GM12878 (cell line): ENCODE measurements around the gene TMEM121B. TPM values are rescaled to one million over a fixed set of nuclear protein-coding genes. Genes with fewer than 3 reads are reported as not detected.

Experiments used
- ATAC-seq: fragments of 200-7000 bp; cut with Tn5 transposase; 3 replicates; pipeline ENCODE4 v1.9.1; 2020; ENCODE audit warnings: mild to moderate bottlenecking, moderate library complexity
- BruUV-seq: library from RNA; stranded (reverse); fragments of 400-500 nt; replicated peaks from 2 replicates; lab custom pipeline; 2021; lab: Mats Ljungman, UMichigan
- CTCF ChIA-PET: fragments of 300-600 bp; sonication (Branson Sonifier 250); formaldehyde crosslinking; extraction: SDS; loops from one replicate; lab custom pipeline; 2021; ENCODE audit warnings: inconsistent platforms; lab: Yijun Ruan, JAX
- POLR2A ChIA-PET: fragments of 350-600 bp; formaldehyde crosslinking; extraction: SDS; loops from one replicate; lab custom pipeline; 2021; ENCODE audit warnings: inconsistent platforms; lab: Charles Lee
- RAD21 ChIA-PET: fragments of 300-600 bp; sonication (Branson Sonifier 250); formaldehyde crosslinking; loops from one replicate; lab custom pipeline; 2023; ENCODE audit warnings: antibody characterized with exemption; ENCODE audit not compliant: unreplicated experiment; lab: Charles Lee
- SMC1A ChIA-PET: fragments of 300-600 bp; sonication (Branson Sonifier 250); formaldehyde crosslinking; loops from one replicate; lab custom pipeline; 2023; ENCODE audit not compliant: unreplicated experiment, uncharacterized antibody; lab: Charles Lee
- DNase-seq: peaks from one replicate; pipeline ENCODE4 v3.0.0-alpha.2; 2011; ENCODE audit warnings: low read depth, low spot score
- FAIRE-seq: peaks from 3 replicates; lab custom pipeline; 2011; peaks lifted over from hg19 to GRCh38; lab: Jason Lieb, UNC
- H2AFZ ChIP-seq: 2 replicates; pipeline ENCODE4 v1.6.0; 2011; ENCODE audit warnings: low read depth, low read length, control low read depth; ENCODE audit not compliant: control insufficient read depth
- H3K27ac ChIP-seq: 2 replicates; pipeline ENCODE4 v1.5.1; 2011; ENCODE audit warnings: control low read depth; ENCODE audit not compliant: control insufficient read depth, insufficient read depth
- H3K27me3 ChIP-seq, 2 experiments: replicated peaks in 1 of 2; 2 replicates each; pipeline versions ENCODE4 v1.6.0 to v1.6.1; 2011; ENCODE audit warnings: low read length in 1 of 2; ENCODE audit not compliant: control insufficient read depth in 2 of 2, insufficient read depth in 2 of 2
- H3K36me3 ChIP-seq, 2 experiments: 2 replicates each; pipeline ENCODE4 v1.5.1; 2011; ENCODE audit warnings: low read length in 1 of 2; ENCODE audit not compliant: control insufficient read depth in 2 of 2, insufficient read depth in 2 of 2
- H3K4me1 ChIP-seq: 2 replicates; pipeline ENCODE4 v1.6.1; 2011; ENCODE audit warnings: mild to moderate bottlenecking, low read length, moderate library complexity, mixed read lengths; ENCODE audit not compliant: control insufficient read depth, insufficient read depth
- H3K4me2 ChIP-seq: 2 replicates; pipeline ENCODE4 v1.6.0; 2011; ENCODE audit warnings: control low read depth; ENCODE audit not compliant: control insufficient read depth, insufficient read depth
- H3K4me3 ChIP-seq: fragments of 200-600 bp; sonication (generic); 2 replicates; pipeline ENCODE4 v1.5.1; 2016
- H3K79me2 ChIP-seq: 2 replicates; pipeline ENCODE4 v1.6.0; 2011; ENCODE audit warnings: low read length; ENCODE audit not compliant: control insufficient read depth, insufficient read depth
- H3K9ac ChIP-seq: 2 replicates; pipeline ENCODE4 v1.8.0; 2011; ENCODE audit warnings: low read length, control low read depth, mixed read lengths; ENCODE audit not compliant: control insufficient read depth, insufficient read depth
- H3K9me3 ChIP-seq: replicated peaks from 3 replicates; pipeline ENCODE4 v1.5.1; 2011; ENCODE audit warnings: mild to moderate bottlenecking, low read length; ENCODE audit not compliant: control insufficient read depth, insufficient read depth
- H4K20me1 ChIP-seq: 2 replicates; pipeline ENCODE4 v1.6.0; 2011; ENCODE audit not compliant: control insufficient read depth, insufficient read depth
- CBFB ChIP-seq: IDR thresholded peaks from 2 replicates; pipeline ENCODE4 v1.6.1; 2016; ENCODE audit warnings: antibody characterized with exemption, low read depth
- CTCF ChIP-seq, 3 experiments: IDR thresholded peaks in 2 of 3; conservative IDR thresholded peaks in 1 of 3; 2 replicates each; pipeline ENCODE4 v1.5.1; 2011; ENCODE audit warnings: low read depth in 3 of 3, low read length in 3 of 3, mild to moderate bottlenecking in 3 of 3, control low read depth in 2 of 3, moderate library complexity in 2 of 3, inconsistent platforms in 1 of 3, mixed read lengths in 1 of 3; ENCODE audit not compliant: control insufficient read depth in 2 of 3, insufficient read depth in 1 of 3; ENCODE audit errors: extremely low read depth in 1 of 3
- EZH2 ChIP-seq: IDR thresholded peaks from 2 replicates; pipeline ENCODE4 v1.6.1; 2012; ENCODE audit warnings: low read depth, mild to moderate bottlenecking, control low read depth, inconsistent platforms, low read length, borderline replicate concordance; ENCODE audit not compliant: control insufficient read depth
- RB1 ChIP-seq: fragments of 450-650 bp; formaldehyde crosslinking; IDR thresholded peaks from 2 replicates; pipeline ENCODE4 v1.6.1; 2017; ENCODE audit warnings: mild to moderate bottlenecking, borderline replicate concordance
- ZNF687 ChIP-seq: fragments of 450-650 bp; IDR thresholded peaks from 2 replicates; pipeline ENCODE4 v1.6.1; 2017; ENCODE audit warnings: mild to moderate bottlenecking, moderate library complexity
- WGBS: methylation state at CpG from one replicate; pipeline ENCODE4 v1.1.6; 2016; ENCODE audit warnings: low lambda C conversion rate; ENCODE audit not compliant: insufficient replicate concordance, insufficient coverage; ENCODE audit errors: missing lambda C conversion rate; 5-methylcytosine and 5-hydroxymethylcytosine counted together
- in situ Hi-C: fragments of 300-500 bp; cut with MboI; formaldehyde crosslinking; loops from 9 replicates; pipeline ENCODE4 v1.14.3; 2018; ENCODE audit warnings: mixed read lengths
- intact Hi-C: fragments of 100-400 bp; cut with micrococcal nuclease; formaldehyde crosslinking; loops from one replicate; pipeline ENCODE4 v1.14.2; 2022; ENCODE audit not compliant: unreplicated experiment
- polyA plus RNA-seq, 11 experiments: library from polyadenylated mRNA; depleted of rRNA in 4 of 11; unstranded in 6 of 11; stranded (reverse) in 5 of 11; fragments of >200 nt; fragmentation: Nextera tagmentation in 4 of 11; fragmentation: Illumina TruSeq in 1 of 11; extraction: Ambion mirVana in 4 of 11; extraction: Trizol in 1 of 11; gene quantifications; 1 replicate in 1 of 11; 2 replicates in 10 of 11; pipeline versions ENCODE4 v1.2.1 to v1.2.3, GENCODE V29; 2011 to 2016; ENCODE audit warnings: inconsistent platforms in 2 of 11, missing spikeins in 2 of 11, low read depth in 1 of 11
- total RNA-seq, 4 experiments: library from RNA; depleted of rRNA in 3 of 4; stranded (reverse); fragments of >200 nt in 3 of 4; fragmentation: Illumina TruSeq in 1 of 4; extraction: Trizol in 1 of 4; gene quantifications; 2 replicates each; pipeline versions ENCODE4 v1.2.1 to v1.2.3, GENCODE V29; 2013 to 2021

Gene TMEM121B
- total and polyA plus RNA-seq, 10 of the 15 experiments (the other 5 are each of a cell fraction or from before 2014, with no cell fraction given): 0.02 to 0.10 (median 0.06) TPM; not detected in 5

GRCh38 chr22:17119481-17120202 is 1.5 kb downstream of the TMEM121B start:
- no peak for FAIRE-seq
- in situ Hi-C loops: no loop called here
- TF ChIP-seq CTCF (IDR thresholded peaks at IDR 0.05 in 2 of 3, conservative IDR thresholded peaks at IDR 0.05 in 1 of 3; ENCODE audit: control insufficient read depth in 2 of 3, extremely low read depth in 1 of 3, insufficient read depth in 1 of 3, low read depth in 3 of 3, low read length in 3 of 3) (peak in 1 of 3 experiments; percentile 20; a peak in 1 of 6 replicates), RB1 (no peak), ZNF687 (no peak), CBFB (no peak), EZH2 (no peak)
- H3K79me2 ChIP-seq: no peaks in the 10 kb centered on the region
- no peak for ATAC-seq
- ChIA-PET RAD21 (no interaction called here), POLR2A (no interaction called here), SMC1A (no interaction called here), CTCF (no interaction called here)
- WGBS: 78% methylated on average over 59 of the region's 63 CpGs
- no peak overlapping the region for H3K4me3 ChIP-seq
- H4K20me1 ChIP-seq: peaks cover 4% of the 10 kb centered on the region; the same call in 1 of the 2 replicates
- H3K4me1 ChIP-seq: peaks cover 18% of the 10 kb centered on the region
- H3K36me3 ChIP-seq: no peaks in the 10 kb centered on the region
- intact Hi-C loops: no loop called here
- no TSS peak for BruUV-seq
- H3K4me2 ChIP-seq: no peak overlapping the region
- no peak overlapping the region for H2AFZ ChIP-seq
- DNase-seq: no peak
- H3K9me3 ChIP-seq: no peaks in the 10 kb centered on the region
- H3K27ac ChIP-seq: no peak overlapping the region
- H3K9ac ChIP-seq: no peak overlapping the region
- H3K27me3 ChIP-seq: peaks cover 4 to 10% of the 10 kb centered on the region in 2 experiments
